ENCODE data around the gene JAKMIP1.

GRCh38 chr4:6043188-6043587 lies 157.2 kb downstream of the JAKMIP1 start:
- TF ChIP-seq POLR2A (IDR thresholded peaks at IDR 0.05; ENCODE audit: low read depth, low read length) = no peak
- TF ChIP-seq POLR2AphosphoS5 (IDR thresholded peaks at IDR 0.05; ENCODE audit: low read depth, low read length) = no peak
